Colon (tissue), 2 donors: ENCODE measurements around the gene SCART1.
"Not testable (repeated sequence)": the region's sequence is repeated elsewhere in the genome, so short reads cannot be mapped to it uniquely, and the experiment has no call there.

ENCODE experiments used
- FAIRE-seq: peaks from 2 replicates; lab custom pipeline; 2012; peaks lifted over from hg19 to GRCh38; lab: Jason Lieb, UNC
- donor health status: control.
- donor health status: control.

SCART1 gene

GRCh38 chr10:133432789-133433188 is 21.0 kb upstream of the SCART1 start:
- not testable (repeated sequence) for FAIRE-seq

GRCh38 chr10:133438711-133439273 is 15.0 kb upstream of the SCART1 start:
- no peak for FAIRE-seq

DNA sequence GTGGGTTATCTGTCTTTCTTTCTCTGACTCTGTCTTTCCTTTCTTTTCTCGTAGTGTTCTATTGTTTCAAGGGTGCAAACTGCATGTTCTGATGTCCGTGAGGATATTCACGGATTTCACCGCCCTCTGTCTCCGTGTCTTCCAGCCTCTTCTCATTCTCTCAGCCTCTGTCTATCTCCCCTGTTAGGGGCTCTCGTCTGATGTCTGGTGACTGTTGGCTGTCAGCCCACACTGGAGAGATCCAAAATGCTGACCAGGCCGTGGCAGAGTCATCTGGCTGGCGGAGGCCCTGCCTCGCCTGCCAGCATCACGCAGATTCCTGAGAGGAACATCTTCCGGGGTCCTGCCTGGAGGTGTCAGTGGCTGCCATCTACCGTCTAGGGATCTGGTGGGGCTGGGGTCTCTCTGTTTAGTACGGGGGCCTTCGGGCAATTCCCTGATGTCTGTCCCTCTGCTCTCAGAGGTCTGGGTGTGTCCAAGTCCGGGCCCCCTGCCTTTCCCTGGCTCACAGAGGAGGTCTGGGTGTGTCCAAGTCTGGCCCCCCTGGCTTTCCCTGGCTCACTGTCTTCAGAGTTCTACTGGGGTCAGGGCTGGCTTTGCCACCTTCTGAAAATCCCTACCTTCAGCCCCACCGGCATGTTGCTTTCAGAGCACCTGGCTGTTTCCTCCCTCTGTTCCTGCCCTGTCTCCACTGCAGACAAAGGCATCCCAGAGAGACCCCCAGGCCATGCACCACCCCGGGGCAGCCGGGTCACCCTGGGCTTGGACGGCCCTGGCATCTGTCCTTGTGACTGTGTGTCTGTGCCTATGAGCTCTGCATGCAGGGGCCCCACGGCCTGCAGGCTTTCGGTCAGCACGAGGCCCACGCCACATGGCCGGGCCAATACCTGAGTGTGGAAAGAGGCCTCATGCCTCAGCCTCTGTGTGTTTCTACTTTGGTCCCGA is 14.0 kb upstream of the SCART1 start:
- FAIRE-seq: no peak

DNA sequence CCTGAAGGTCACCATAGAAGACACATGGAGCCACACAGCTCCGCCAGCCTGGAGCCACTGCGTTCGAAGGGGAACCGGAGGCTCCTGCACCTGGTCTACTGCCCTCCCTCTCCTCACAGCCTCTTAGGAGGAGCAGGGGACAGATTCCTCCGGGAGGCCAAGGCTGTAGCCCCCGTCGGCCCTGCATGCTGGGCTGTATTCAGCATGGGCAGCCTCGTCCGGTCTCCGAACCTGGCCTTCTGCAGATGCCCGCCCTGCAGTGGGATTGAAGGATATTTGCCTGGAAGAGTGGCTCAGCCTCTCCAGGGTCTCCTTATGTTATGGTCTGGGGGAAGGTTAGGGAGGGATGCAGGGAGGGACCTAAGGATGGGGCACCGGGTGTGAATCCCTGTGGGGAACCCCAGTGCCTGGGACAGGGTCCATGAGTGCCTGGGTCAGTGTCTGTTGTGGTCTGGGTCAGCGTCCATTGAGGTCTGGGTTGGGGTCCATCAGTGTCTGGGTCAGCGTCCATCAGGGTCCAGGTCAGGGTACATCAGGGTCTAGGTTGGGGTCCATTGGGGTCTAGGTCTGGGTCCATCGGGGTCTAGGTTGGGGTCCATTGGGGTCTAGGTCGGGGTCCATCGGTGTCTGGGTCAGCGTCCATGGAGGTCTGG is 13.0 kb upstream of the SCART1 start:
- FAIRE-seq: no peak

GRCh38 chr10:133441356-133441755 is 12.4 kb upstream of the SCART1 start:
- FAIRE-seq: not testable (repeated sequence)

DNA sequence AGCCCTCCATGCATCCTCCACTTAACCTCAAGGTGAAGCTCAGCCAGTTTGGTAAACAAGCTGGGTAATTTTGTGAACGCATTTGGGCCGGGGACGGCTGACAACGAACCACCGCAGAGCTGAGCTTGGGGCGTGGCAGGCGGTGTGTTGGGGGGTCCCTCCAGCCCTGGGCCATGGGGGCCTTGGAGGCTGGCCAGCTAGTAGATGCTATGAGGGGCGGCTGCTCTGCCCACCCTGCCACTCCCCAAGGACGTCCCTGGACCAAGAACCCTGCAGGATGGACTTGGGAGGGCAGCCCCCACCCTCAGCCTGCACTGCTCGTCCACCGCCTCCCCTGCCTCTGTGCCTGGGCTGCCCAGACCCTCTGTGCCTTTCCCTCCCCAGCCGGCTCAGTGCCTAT is 12.0 kb upstream of the SCART1 start:
- no peak for FAIRE-seq

DNA sequence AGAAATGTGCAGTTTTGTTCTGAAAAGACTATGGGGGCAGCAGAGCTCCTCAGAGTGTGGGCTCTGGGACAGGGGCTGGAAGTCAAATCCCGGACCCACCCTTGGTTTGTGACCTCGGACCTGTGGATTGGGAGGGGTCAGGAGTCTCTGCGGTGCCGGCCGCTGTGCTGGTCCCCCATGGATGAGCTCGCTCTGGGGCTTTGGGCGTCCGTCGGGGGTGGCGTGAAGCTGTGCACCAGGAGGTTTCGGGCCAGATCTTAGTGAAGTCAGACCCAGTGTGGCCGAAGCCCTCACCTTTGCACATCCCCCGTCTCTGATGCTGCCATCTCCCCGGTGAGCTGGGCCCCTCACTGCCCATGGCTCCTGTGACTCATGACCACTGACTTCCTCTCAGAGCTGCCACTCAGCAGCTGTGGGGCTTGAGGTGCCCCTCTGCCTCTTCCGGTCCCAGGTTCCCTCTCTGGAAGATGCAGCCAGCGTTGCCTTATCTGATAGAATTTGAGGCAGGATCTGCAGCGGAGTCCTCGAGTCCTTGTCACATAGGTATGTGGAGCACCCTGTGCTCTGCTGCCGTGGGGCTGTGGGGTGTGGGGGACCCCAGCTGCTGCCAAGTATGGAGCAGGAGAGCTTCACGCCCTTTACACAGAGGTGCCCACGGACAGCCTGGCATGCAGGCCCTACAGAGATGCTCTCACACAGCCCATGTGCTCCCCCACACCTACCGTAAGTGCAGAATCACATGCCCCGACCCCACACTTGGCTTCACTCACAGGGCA is 11.4 kb upstream of the SCART1 start:
- FAIRE-seq: no peak

GRCh38 chr10:133442967-133443924 is 10.5 kb upstream of the SCART1 start:
- FAIRE-seq: no peak

GRCh38 chr10:133444342-133445267 is 9.1 kb upstream of the SCART1 start:
- no peak for FAIRE-seq

- no peak for FAIRE-seq
Measured at GRCh38 chr10:133445268-133445732, 8.4 kb upstream of the SCART1 start.

GRCh38 chr10:133445751-133446708 is 7.7 kb upstream of the SCART1 start:
- no peak for FAIRE-seq

- no peak for FAIRE-seq
Measured at GRCh38 chr10:133446979-133447378, 6.8 kb upstream of the SCART1 start.

- no peak for FAIRE-seq
Measured at GRCh38 chr10:133448120-133448519, 5.6 kb upstream of the SCART1 start.

- FAIRE-seq: no peak
Measured at GRCh38 chr10:133451346-133451745, 2.4 kb upstream of the SCART1 start.

- no peak for FAIRE-seq
Measured at GRCh38 chr10:133452453-133452852, 1.3 kb upstream of the SCART1 start.

GRCh38 chr10:133454204-133454893 is 604 bp downstream of the SCART1 start:
- no peak for FAIRE-seq

DNA sequence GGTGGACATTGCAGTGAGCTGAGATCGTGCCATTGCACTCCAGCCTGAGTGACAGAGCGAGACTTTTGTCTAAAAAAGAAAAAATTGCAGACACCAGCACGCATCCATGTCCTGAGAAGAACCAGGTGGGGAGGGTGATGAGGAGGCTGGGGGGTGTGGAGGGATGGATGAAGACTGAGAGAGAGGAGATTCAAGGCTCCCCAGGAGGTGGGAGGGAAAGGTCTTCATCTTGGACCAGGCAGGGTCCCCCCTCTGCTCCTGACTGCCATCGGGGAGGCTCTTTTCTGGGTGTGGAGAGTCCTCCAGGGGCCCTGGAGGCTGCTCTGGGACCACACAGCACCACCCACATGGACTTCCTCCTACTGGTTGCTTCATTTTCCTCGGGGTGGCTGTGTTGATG is 1.5 kb downstream of the SCART1 start:
- FAIRE-seq: no peak

DNA sequence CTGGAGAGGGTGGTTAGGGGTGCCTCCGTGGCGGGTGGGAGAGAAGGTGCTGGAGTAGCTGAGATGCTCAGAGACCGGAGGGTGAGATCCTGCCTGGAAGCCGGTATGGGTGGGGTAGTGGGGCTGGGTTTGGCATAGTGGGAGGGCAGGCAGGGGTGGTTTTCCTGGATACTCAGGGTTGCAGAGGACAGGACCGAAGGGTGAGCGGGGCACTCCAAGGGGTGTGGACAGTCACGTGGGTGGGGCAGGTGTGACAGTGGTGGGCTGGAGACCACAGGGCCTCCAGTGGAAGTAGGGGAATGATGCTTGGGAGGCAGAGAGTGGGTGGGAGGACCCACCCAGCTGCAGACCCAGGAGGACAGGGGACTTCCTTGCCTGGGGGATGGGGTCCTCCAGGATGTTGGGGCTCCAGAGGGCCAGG is 1.9 kb downstream of the SCART1 start:
- no peak for FAIRE-seq
